Subcutaneous adipose tissue (tissue), 4 donors: ENCODE measurements around the gene MRPL23. TPM values are rescaled to one million over a fixed set of nuclear protein-coding genes. Genes with fewer than 3 reads are reported as not detected.

Source experiments
- total RNA-seq, 4 donors: library from RNA; depleted of rRNA; stranded (reverse); fragments of >200 nt; gene quantifications; one replicate each; pipeline ENCODE4 v1.1.0, GENCODE V29; 2016
- TF ChIP-seq, protein P1 (sequence below): fragments of 450-650 bp; IDR thresholded peaks from one replicate; pipeline ENCODE4 v1.5.1; 2016; ENCODE audit warnings: low read depth, mild to moderate bottlenecking, control low read depth, antibody characterized with exemption, moderate library complexity

The MRPL23 gene
- total RNA-seq, 4 donors from 2014 or later = 113 to 142 (median 116) TPM

DNA sequence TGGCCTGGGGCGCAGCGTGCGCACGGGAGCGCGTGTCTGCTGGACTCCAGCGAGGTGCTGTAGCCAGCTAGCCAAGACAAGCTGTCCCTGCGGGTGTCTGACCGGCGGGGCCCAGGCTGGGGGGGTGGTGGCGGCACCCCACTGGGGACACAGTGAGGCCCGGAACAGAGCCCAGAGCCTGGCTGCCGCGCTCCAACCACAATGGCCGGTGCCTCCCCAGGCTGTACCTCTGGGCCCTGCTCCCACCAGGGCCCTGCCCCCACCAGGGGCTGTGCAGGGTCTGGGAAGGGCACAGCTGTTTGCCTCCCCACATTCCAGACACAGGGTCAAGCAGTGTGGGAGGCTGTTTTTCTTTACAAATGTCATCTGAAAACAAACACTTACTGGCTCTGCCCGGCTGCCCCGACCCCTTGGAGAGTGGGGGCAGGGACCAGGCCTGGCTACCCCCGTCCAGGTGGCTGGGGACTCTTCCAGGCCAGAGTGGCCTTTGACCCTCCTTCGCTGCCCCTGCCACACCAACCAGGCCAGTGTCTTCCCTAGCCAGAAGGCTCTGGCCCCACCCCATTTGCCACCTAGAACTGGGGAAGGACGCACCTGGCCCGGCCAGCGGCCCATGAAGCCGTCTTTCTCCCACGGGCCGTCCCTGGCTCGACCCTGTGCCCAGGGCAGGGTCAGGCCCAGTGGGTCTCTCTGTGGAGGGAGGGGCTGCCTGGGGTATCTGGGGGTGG, 35.9 kb downstream of the MRPL23 start:
- TF ChIP-seq, protein P1, sequence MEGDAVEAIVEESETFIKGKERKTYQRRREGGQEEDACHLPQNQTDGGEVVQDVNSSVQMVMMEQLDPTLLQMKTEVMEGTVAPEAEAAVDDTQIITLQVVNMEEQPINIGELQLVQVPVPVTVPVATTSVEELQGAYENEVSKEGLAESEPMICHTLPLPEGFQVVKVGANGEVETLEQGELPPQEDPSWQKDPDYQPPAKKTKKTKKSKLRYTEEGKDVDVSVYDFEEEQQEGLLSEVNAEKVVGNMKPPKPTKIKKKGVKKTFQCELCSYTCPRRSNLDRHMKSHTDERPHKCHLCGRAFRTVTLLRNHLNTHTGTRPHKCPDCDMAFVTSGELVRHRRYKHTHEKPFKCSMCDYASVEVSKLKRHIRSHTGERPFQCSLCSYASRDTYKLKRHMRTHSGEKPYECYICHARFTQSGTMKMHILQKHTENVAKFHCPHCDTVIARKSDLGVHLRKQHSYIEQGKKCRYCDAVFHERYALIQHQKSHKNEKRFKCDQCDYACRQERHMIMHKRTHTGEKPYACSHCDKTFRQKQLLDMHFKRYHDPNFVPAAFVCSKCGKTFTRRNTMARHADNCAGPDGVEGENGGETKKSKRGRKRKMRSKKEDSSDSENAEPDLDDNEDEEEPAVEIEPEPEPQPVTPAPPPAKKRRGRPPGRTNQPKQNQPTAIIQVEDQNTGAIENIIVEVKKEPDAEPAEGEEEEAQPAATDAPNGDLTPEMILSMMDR = no peak

DNA sequence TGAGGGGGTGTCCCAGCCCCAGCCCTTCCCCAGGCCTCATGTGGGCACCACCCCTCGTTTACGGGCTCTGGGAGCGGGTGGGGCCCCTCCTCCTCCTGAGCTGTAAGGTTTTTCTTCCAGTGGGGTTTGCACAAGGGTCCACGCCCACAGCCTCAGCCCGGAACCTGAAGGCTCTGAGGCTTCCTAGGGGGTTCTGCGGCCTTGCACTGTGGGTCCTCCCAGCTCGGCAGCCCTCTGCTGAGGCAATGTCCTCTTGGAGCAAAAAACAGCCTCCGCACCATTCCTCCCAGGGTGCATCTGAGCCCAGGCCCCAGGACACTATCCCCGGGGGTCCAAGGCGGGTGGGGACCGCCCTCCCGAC, 36.4 kb downstream of the MRPL23 start:
- TF ChIP-seq, protein P1 = no peak

DNA sequence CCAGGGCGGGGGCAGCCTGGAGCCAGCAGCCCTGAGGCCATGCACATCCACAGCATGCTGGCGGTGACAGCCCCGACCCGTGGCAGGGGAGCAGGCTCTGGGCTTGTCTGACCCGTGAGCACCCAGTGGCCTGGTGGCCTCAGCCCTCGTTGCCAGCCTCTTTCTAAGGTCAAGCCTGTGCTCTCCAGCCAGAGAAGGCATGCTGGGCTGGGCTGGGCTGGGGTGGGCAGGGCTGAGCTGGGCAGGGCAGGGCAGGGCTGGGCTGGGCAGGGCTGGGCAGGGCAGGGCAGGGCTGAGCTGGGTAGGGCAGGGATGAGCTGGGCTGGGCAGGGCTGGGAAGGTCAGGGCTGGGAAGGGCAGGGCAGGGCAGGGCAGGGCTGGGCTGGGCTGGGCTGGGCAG, 39.9 kb downstream of the MRPL23 start:
- TF ChIP-seq, protein P1 = no peak

DNA sequence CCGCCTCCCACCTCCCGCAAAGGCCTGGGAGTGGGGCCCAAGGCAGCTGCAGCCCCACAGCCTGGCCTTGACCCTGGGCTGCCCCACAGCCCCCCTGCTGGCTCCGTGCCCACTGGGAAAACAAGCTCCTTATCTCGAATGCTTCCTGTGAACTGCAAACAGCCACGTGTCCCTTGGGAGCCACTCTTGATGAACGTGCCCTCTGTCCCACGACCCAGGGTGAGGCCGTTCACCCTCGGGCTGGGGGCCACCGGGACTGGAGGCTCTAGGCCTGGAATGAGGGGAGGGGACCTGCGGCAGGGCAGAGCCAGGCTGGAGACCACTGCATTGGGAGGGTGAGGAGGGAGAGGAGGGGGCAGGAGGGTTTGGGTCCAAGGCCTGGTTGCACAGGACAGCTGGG, 41.0 kb downstream of the MRPL23 start:
- TF ChIP-seq, protein P1 = no peak

DNA sequence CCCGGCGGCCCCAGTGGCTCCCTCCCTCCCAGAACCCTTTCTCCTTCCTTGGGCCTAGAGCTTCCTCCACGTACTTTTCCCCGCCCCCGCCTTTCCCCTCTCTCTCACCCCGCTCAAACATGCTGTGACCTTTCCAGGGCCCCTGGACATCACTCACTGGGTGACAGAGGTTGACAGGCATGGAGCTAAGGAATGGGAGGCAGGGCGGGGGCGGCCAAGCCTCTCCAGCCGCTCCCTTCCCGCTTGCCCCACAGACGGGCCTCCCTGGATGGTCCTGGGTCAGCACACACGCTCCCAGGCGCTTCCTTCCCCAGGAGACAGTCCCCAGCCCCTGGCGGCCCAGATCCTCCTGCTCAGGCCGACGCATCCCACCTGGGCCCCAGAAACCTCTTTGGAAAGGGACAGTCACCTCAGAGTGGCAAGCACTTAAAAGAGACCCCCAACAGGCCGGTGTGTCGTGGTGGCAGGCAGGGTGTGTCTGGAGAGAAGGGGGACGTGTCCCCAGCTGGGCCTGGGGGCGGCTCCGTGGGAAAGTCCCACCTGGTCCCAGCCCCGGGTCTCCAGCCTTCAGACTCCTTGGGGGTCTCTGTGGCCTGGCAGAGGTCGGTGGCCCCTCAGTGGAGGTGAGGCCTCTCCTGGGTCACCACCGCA, 41.7 kb downstream of the MRPL23 start:
- TF ChIP-seq, protein P1 = no peak

DNA sequence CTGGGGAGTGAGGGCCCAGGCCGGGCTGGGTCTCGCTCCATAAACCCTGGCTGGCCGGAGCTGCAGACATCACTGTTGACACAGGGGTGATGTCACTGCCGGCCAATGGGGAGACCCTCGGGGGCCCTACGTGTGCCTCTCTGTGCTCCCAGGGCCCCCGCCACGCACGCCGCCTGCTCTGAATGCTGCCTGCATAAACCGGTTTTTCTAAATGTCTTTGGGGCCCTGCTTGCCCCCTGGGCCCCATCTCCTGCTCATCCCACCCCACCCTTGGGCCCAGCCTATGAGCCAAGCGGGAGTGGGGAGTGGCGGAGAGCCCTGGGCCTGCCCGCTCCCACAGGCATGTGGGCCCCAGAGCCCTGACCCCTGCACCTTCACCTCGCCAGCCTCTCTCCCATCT, 42.8 kb downstream of the MRPL23 start:
- TF ChIP-seq, protein P1 = no peak

DNA sequence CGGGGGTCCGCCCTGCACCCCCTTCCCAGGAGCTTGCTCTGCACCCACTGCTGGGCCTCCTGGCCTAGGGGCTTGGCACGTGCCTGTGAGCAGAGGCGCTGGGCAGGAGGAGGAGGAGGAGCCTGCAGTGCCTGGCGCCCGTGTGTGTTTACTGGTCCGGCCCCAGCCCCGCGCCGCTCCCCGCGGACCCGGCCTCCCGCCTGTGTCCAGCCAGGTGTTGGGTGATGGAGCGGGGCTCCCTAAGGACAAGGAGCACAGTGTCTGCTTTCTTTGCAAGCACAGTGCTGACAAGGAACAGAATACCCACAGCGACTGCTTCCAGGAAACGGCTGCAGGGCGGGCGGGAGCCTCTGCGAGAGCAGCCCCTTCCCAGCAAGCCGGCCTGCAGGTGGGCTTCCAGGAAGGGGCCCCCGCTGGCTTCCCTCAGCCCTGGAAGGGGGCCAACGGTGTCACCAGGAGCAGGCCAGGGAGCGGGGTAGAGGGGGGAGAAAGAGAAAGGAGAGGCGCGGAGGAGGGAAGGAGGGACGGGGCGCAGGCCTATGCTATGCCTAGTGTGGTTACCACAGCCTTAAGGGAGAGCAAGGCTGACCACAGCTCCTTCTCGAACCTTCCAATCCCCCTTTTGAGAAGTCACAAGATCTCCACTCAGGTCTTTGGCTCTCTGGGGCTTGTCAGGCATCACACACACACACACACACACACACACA, 43.9 kb downstream of the MRPL23 start:
- TF ChIP-seq, protein P1 = no peak
